ENCODE results near the gene ZHX3. TPM values are rescaled to one million over a fixed set of nuclear protein-coding genes. Genes with fewer than 3 reads are reported as not detected.

Gene ZHX3
- total and polyA plus RNA-seq, 8 donors = 6.6 to 59.3 (median 18.7) TPM

- intact Hi-C loops (cut with DNase I; ENCODE audit: low total_unique reads) = no loop called here
- H3K27ac ChIP-seq = peak overlapping the region; percentile 93 to 98 (median 96)
- TF ChIP-seq POLR2A (IDR thresholded peaks at IDR 0.05) (no peak), EP300 (IDR thresholded peaks at IDR 0.05) (no peak), CTCF (IDR thresholded peaks at IDR 0.05) (no peak), POLR2AphosphoS5 (IDR thresholded peaks at IDR 0.05) (no peak)
- H3K4me1 ChIP-seq = peaks cover 29 to 47% (median 44%) of the 10 kb centered on the region in 4 donors
- H3K36me3 ChIP-seq = no peaks in the 10 kb centered on the region
- WGBS, 5 donors = 33 to 44% (median 37%) methylated on average over 23 of the region's 23 CpGs
- no peak for DNase-seq
- H3K9me3 ChIP-seq = no peaks in the 10 kb centered on the region
- H3K27me3 ChIP-seq = no peaks in the 10 kb centered on the region
- H3K4me3 ChIP-seq = peak overlapping the region; percentile 74 to 91 (median 82)
These were observed 181.4 kb downstream of the ZHX3 start for GRCh38 chr20:41135888-41136679.

GRCh38 chr20:41135187-41135887 is 182.2 kb downstream of the ZHX3 start:
- TF ChIP-seq POLR2A (IDR thresholded peaks at IDR 0.05) (no peak), CTCF (IDR thresholded peaks at IDR 0.05) (peak in 5 of 7 experiments; percentile 43 to 81 (median 63)), POLR2AphosphoS5 (IDR thresholded peaks at IDR 0.05) (peak in 1 of 3 donors; percentile 6), EP300 (IDR thresholded peaks at IDR 0.05) (no peak)
- no peak overlapping the region for H3K27ac ChIP-seq
- H3K4me1 ChIP-seq = peaks cover 22 to 40% (median 36%) of the 10 kb centered on the region in 4 donors
- H3K36me3 ChIP-seq = no peaks in the 10 kb centered on the region
- H3K27me3 ChIP-seq = no peaks in the 10 kb centered on the region
- peak; percentile 61 to 76 for DNase-seq
- intact Hi-C loops (cut with DNase I; ENCODE audit: low total_unique reads) = no loop called here
- no peaks in the 10 kb centered on the region for H3K9me3 ChIP-seq
- no peak overlapping the region for H3K4me3 ChIP-seq
- WGBS, 5 donors = 50 to 55% (median 53%) methylated on average over 13 of the region's 13 CpGs

GRCh38 chr20:41134362-41135186 is 183.0 kb downstream of the ZHX3 start:
- no peaks in the 10 kb centered on the region for H3K36me3 ChIP-seq
- intact Hi-C loops (cut with DNase I; ENCODE audit: low total_unique reads) = no loop called here
- TF ChIP-seq CTCF (IDR thresholded peaks at IDR 0.05) (no peak), POLR2AphosphoS5 (IDR thresholded peaks at IDR 0.05) (no peak), EP300 (IDR thresholded peaks at IDR 0.05) (no peak), POLR2A (IDR thresholded peaks at IDR 0.05) (no peak)

More at GRCh38 chr20:41134362-41135186, 183.0 kb downstream of the ZHX3 start:
- DNase-seq = no peak
- H3K27me3 ChIP-seq = no peaks in the 10 kb centered on the region
- peaks cover 15 to 32% (median 29%) of the 10 kb centered on the region in 4 donors for H3K4me1 ChIP-seq
- 80 to 85% (median 83%) methylated on average over 9 of the region's 9 CpGs for WGBS, 5 donors
- H3K27ac ChIP-seq = no peak overlapping the region
- no peak overlapping the region for H3K4me3 ChIP-seq
- no peaks in the 10 kb centered on the region for H3K9me3 ChIP-seq

All from stomach (tissue), 9 donors.